ENCODE data around the gene RGMB.
"Not testable (repeated sequence)": the region's sequence is repeated elsewhere in the genome, so short reads cannot be mapped to it uniquely, and the experiment has no call there.

The RGMB gene

GRCh38 chr5:98773464-98774191 is at the start of gene RGMB:
Gene RGMB (plus strand): TSS chr5:98773663. CDS start chr5:98774071, 408 bp downstream.
- peak; percentile 98 to 100 (median 98) for DNase-seq
- intact Hi-C loops (cut with DNase I) = loop anchor here (10.0 kb wide), 3 partner anchors 151 to 1839 kb away; partner anchors contain the start of genes CHD1 and LNPEP

- no peak for DNase-seq
- intact Hi-C loops (cut with DNase I) = no loop called here
These were observed 47.2 kb upstream of the RGMB start for GRCh38 chr5:98726258-98726657.

GRCh38 chr5:98727686-98728085 is 45.8 kb upstream of the RGMB start:
- intact Hi-C loops (cut with DNase I) = no loop called here
- DNase-seq = no peak

GRCh38 chr5:98734646-98735045 is 38.8 kb upstream of the RGMB start:
- intact Hi-C loops (cut with DNase I) = no loop called here
- DNase-seq = no peak

GRCh38 chr5:98735806-98736507 is 37.5 kb upstream of the RGMB start:
- intact Hi-C loops (cut with DNase I) = no loop called here

GRCh38 chr5:98736753-98737152 is 36.7 kb upstream of the RGMB start:
- DNase-seq = no peak
- intact Hi-C loops (cut with DNase I) = no loop called here

More at GRCh38 chr5:98735806-98736507, 37.5 kb upstream of the RGMB start:
- no peak for DNase-seq

GRCh38 chr5:98737441-98737840 is 36.0 kb upstream of the RGMB start:
- DNase-seq = peak in 1 of 10 donors; percentile 77
- intact Hi-C loops (cut with DNase I) = not testable (repeated sequence)

- DNase-seq; intact Hi-C loops (cut with DNase I): not testable (repeated sequence)
These were observed 34.8 kb upstream of the RGMB start for GRCh38 chr5:98738481-98739149.

GRCh38 chr5:98741926-98742325 is 31.5 kb upstream of the RGMB start:
- DNase-seq = no peak
- intact Hi-C loops (cut with DNase I) = no loop called here

- intact Hi-C loops (cut with DNase I) = no loop called here
- DNase-seq = no peak
These were observed 30.9 kb upstream of the RGMB start for GRCh38 chr5:98742396-98743073.

GRCh38 chr5:98748259-98748658 is 25.2 kb upstream of the RGMB start:
- intact Hi-C loops (cut with DNase I); DNase-seq: not testable (repeated sequence)

- DNase-seq = no peak
- intact Hi-C loops (cut with DNase I) = no loop called here
These were observed 24.4 kb upstream of the RGMB start for GRCh38 chr5:98749046-98749445.

- intact Hi-C loops (cut with DNase I) = no loop called here
- DNase-seq = no peak
These were observed 22.8 kb upstream of the RGMB start for GRCh38 chr5:98750693-98751092.

GRCh38 chr5:98752331-98752730 is 21.1 kb upstream of the RGMB start:
- intact Hi-C loops (cut with DNase I); DNase-seq: not testable (repeated sequence)

GRCh38 chr5:98752801-98753200 is 20.7 kb upstream of the RGMB start:
- intact Hi-C loops (cut with DNase I); DNase-seq: not testable (repeated sequence)

GRCh38 chr5:98753507-98753906 is 20.0 kb upstream of the RGMB start:
- intact Hi-C loops (cut with DNase I) = no loop called here
- DNase-seq = no peak

GRCh38 chr5:98755406-98755805 is 18.1 kb upstream of the RGMB start:
- DNase-seq = no peak
- intact Hi-C loops (cut with DNase I) = no loop called here

- intact Hi-C loops (cut with DNase I) = no loop called here
- DNase-seq = no peak
These were observed 15.5 kb upstream of the RGMB start for GRCh38 chr5:98757978-98758377.

- DNase-seq = no peak
- intact Hi-C loops (cut with DNase I) = no loop called here
These were observed 10.3 kb upstream of the RGMB start for GRCh38 chr5:98763001-98763630.

- intact Hi-C loops (cut with DNase I) = no loop called here
These were observed 7.6 kb upstream of the RGMB start for GRCh38 chr5:98765815-98766214.

More at GRCh38 chr5:98765815-98766214, 7.6 kb upstream of the RGMB start:
- DNase-seq = no peak
